Left lobe of liver (tissue), 2 donors: ENCODE data around the gene CDK8. TPM values are rescaled to one million over a fixed set of nuclear protein-coding genes. Genes with fewer than 3 reads are reported as not detected.
"Not testable (repeated sequence)": the region's sequence is repeated elsewhere in the genome, so short reads cannot be mapped to it uniquely, and the experiment has no call there.

ENCODE experiments used
- ATAC-seq: fragments of 200-7000 bp; cut with Tn5 transposase; one replicate; pipeline ENCODE4 v1.9.1; 2020; ENCODE audit warnings: mild to moderate bottlenecking, moderate library complexity
- DNase-seq: peaks from one replicate; pipeline ENCODE4 v3.0.0-alpha.2; 2020; ENCODE audit warnings: low spot score
- total RNA-seq: library from RNA; stranded (reverse); gene quantifications from one replicate; pipeline ENCODE4 v1.2.1, GENCODE V29; 2021
- donor health status: DM: no; HTN: no; CAD: no; lungs with moderate emphysema.
- donor health status: DM: no; HTN: yes; CAD: no.

CDK8 gene
- total RNA-seq, 1 donor from 2014 or later, result 7.4 TPM

DNA sequence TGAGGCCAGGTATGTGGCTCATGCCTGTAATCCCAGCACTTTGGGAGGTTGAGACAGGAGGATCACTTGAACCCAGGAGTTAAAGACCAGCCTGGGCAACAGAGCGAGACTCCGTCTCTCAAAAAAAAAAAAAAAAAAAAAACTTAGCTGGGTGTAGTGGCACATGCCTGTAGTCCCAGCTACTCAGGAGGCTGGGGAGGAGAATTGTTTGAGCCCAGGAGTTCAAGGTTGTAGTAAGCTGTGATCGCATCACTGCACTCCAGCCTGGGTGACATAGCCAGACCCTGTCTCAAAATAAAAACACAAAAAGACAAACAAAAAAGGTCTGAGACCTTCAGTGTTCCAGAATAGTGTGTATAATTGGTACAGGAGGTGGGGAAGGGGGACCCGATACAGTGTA lies 1.9 kb upstream of the CDK8 start:
- not testable (repeated sequence) for ATAC-seq, DNase-seq

- DNase-seq, result no peak
- no peak for ATAC-seq
Observed at GRCh38 chr13:26253262-26253786, 605 bp upstream of the CDK8 start.

DNA sequence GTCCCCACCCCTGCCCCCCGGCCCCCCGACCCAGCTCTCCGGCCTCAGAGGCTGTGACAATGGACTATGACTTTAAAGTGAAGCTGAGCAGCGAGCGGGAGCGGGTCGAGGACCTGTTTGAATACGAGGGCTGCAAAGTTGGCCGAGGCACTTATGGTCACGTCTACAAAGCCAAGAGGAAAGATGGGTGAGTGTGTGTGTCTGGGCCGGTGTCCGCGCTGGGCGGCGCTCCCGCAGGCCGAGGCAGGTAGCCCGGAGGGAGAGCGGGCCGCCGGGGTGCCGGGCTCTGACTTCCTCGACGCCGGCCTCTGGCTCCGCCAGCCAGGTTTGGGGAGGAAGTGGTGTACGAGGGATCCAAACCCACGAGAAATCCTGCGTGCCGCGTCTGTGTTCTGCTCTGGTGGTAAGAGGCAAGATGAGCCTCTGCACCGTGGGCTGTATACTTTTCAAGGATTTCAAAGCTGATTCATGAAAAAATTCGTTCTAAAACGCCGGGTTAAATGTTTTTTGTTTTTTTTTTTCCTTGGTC lies 718 bp downstream of the CDK8 start:
- DNase-seq (peak; percentile 72), ATAC-seq (peak; percentile 73)

- ATAC-seq, result no peak
- DNase-seq, result no peak
Observed at GRCh38 chr13:26255115-26255514, 1.2 kb downstream of the CDK8 start.

GRCh38 chr13:26255691-26256277 lies 1.9 kb downstream of the CDK8 start:
- ATAC-seq, result no peak
- no peak for DNase-seq

- no peak for ATAC-seq
Observed at GRCh38 chr13:26257049-26257448, 3.1 kb downstream of the CDK8 start.

GRCh38 chr13:26259634-26260033 lies 5.7 kb downstream of the CDK8 start:
- no peak for DNase-seq
- ATAC-seq, result no peak

More at GRCh38 chr13:26257049-26257448, 3.1 kb downstream of the CDK8 start:
- DNase-seq, result no peak

DNA sequence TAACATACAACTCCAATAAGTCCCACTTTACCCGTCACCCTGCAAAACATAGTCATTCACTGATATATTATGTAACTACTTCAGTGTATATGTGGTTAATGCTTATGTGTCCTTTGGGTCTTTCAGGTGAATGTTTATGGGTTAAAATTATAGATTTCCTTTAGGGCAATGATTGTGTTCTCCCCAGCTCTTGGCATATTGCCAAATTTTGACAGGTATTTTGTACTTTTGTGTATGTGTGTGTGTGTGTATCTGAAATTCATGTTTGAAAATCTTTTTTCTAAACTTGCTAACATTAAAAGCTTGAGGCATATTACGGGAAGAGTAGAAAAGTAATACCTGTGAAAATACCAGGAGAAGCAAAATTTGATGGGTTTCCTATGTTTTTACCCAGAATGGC lies 8.2 kb downstream of the CDK8 start:
- DNase-seq (no peak), ATAC-seq (no peak)

GRCh38 chr13:26266311-26266710 lies 12.4 kb downstream of the CDK8 start:
- peak; percentile 10 for ATAC-seq

GRCh38 chr13:26270707-26271106 lies 16.8 kb downstream of the CDK8 start:
- ATAC-seq, result no peak
- no peak for DNase-seq

More at GRCh38 chr13:26266311-26266710, 12.4 kb downstream of the CDK8 start:
- no peak for DNase-seq

- ATAC-seq (no peak), DNase-seq (no peak)
Observed at GRCh38 chr13:26272621-26273020, 18.7 kb downstream of the CDK8 start.

DNA sequence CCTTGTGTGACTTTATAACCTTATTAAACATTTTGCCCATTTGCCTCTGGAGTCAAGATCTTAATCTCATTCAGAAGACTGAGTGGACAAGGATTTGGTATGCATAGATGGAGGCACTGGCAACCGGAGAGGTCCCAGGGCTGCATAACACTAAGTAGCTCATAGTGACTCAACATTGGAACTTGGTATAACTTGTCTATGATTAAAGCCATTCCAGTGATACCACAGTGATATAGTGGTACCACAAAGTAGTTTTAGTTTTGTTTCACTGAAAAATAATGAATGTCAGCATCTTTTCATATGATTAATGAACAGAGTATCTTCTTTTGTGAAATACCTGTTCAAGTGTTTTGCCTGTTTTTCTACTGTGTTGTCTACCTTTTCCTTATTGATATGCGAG lies 26.4 kb downstream of the CDK8 start:
- ATAC-seq, result no peak

DNA sequence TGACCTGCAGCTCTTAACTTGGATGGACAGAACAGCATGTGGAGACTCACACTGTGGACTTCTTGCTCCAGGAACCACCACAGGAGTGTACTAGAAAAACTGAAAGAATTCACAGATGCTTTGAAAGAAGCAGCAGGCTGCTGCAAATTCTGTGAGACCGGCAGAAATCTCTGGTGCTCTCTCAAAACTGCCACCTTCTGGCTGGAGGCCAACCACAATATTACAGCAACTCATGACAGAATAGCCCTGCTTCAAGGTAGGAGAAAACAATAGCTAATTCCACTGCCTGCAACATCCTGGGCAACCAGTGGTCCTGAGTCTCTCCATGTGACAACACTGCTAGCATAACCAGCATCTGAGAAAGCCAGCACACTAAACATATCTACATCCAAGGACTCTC lies 26.9 kb downstream of the CDK8 start:
- ATAC-seq (no peak), DNase-seq (no peak)

More for the DNA sequence above, 26.4 kb downstream of the CDK8 start:
- no peak for DNase-seq

DNA sequence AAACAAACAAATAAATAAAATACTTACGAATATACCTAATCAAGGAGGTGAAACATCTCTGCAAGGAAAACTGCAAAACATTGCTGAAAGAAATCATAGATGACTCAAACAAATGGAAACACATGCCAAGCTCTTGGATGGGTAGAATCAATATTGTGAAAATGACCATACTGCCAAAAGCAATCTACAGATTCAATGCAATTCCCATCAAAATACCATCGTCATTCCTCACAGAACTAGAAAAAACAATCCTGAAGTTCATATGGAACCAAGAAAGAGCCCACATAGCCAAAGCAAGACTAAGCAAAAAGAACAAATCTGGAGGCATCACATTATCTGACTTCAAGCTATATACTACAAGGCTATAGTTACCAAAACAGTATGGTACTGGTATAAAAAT lies 32.0 kb downstream of the CDK8 start:
- not testable (repeated sequence) for ATAC-seq, DNase-seq

DNA sequence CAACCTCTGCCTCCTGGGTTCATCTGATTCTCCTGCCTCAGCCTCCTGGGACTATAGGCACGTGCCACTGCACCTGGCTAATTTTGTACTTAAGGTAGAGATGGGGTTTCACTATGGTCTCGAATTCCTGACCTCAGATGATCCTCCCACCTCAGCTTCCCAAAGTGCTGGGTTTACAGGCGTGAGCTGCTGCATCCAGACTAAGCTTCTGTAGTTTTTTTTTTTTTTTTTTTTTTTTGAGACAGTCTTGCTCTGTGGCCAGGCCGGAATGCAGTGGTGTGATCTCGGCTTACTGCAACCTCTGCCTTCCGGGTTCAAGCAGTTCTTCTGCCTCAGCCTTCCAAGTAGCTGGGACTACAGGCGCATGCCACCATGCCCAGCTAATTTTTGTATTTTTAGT lies 34.9 kb downstream of the CDK8 start:
- DNase-seq, ATAC-seq: not testable (repeated sequence)

DNA sequence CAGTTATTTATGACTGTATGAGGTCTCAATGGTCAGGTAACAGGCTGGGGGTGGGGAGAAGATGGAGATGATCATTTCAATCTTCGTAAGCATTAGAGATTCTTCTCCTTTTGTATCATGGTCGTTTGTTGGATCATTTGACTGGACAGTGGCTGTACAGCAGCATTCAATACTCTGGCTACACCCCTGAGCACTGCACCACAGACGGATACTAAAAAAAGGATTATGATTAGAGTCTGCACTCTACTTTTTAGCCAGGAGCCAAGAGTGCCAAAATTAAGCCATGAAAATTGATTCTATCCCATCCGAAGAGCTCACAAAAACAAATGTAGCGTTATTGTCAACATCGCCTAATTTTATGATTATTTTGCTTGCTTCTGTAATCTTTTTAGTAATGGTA lies 41.9 kb downstream of the CDK8 start:
- ATAC-seq (no peak), DNase-seq (no peak)

- DNase-seq (no peak), ATAC-seq (no peak)
Observed at GRCh38 chr13:26299168-26299750, 45.3 kb downstream of the CDK8 start.

DNA sequence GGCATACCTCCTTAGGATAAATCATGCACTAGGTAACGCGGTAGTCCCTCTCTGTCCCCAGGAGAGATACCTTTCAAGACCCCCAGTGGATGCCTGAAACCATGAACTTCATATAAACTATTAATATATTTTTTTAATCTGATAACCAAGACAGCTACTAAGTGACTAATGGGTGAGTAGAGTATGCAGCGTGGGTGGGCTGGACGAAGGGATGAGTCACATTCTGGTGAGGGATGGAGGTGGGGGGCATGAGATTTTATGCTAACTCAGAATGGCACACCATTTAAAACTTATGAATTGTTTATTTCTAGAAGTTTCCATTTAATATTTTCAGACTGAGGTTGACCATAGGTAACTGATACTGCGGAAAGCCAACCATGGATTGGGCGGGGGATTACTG lies 46.2 kb downstream of the CDK8 start:
- ATAC-seq, result no peak

GRCh38 chr13:26305676-26306075 lies 51.7 kb downstream of the CDK8 start:
- no peak for ATAC-seq

More for the DNA sequence above, 46.2 kb downstream of the CDK8 start:
- DNase-seq, result no peak

DNA sequence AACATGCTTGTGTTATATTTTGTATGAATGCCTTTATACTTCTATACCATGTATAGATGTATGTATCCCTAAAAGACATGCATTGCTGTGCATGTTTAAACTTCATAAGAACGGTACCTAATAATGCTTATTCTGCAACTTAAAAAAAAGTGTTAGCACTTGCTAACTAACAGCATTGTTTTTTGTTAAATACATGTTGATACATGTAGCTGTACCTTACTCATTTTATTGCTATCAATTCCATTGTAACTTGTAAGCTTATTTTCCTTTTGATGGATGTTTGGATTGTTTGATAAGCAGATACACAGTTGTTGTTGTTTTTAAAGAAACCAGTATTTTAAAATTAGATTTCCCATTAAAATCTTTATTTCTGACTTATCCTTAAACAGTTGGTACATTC lies 53.8 kb downstream of the CDK8 start:
- ATAC-seq (no peak), DNase-seq (no peak)

More at GRCh38 chr13:26305676-26306075, 51.7 kb downstream of the CDK8 start:
- DNase-seq, result no peak

- ATAC-seq (peak; percentile 12), DNase-seq (no peak)
Observed at GRCh38 chr13:26308250-26308649, 54.3 kb downstream of the CDK8 start.

DNA sequence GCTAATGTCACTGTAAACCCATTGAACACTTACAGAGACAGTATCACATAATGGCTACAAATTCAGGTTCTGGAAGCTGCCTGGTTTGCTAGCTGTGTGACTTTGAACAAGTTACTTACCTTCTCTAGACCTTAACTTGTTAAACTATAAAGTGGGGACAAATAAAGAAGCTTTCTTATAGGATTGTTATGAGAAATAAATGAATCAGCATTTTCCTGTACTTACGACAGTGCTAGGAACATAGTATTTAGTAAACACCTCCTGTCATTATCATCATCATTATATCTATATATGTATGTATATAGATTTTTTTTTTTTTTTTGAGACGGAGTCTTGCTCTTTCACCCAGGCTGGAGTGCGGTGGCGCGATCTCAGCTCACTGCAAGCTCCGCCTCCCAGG lies 54.9 kb downstream of the CDK8 start:
- ATAC-seq (no peak), DNase-seq (no peak)
